Common myeloid progenitor, CD34-positive (primary cell): ENCODE results near the gene WLS.

Experiments used
- CTCF ChIA-PET: fragments of 350-600 bp; sonication (Branson Sonifier 250); formaldehyde crosslinking; loops from one replicate; lab custom pipeline; 2021; ENCODE audit warnings: antibody characterized with exemption; lab: Charles Lee
- POLR2A ChIA-PET: fragments of 350-600 bp; sonication (Branson Sonifier 250); formaldehyde crosslinking; loops from one replicate; lab custom pipeline; 2021; ENCODE audit warnings: antibody characterized with exemption; lab: Charles Lee
- DNase-seq, 3 donors: peaks; one replicate each; pipeline versions ENCODE4 v3.0.0 to v3.0.0-alpha.2; 2013
- H3K27ac ChIP-seq, 2 experiments: 1 replicate in 1 of 2; 2 replicates in 1 of 2; pipeline ENCODE4 v1.7.0; 2013; ENCODE audit warnings: inconsistent platforms in 2 of 2, low read length in 2 of 2, mild to moderate bottlenecking in 2 of 2, low read depth in 1 of 2, moderate library complexity in 1 of 2; ENCODE audit not compliant: severe bottlenecking in 2 of 2, insufficient read depth in 1 of 2, poor library complexity in 1 of 2
- H3K27me3 ChIP-seq, 5 experiments: replicated peaks in 2 of 5; 1 replicate in 3 of 5; 2 replicates in 2 of 5; pipeline versions ENCODE4 v1.6.1 to v1.7.0; 2013; ENCODE audit warnings: low read length in 4 of 5, mild to moderate bottlenecking in 2 of 5, moderate library complexity in 2 of 5, inconsistent platforms in 1 of 5; ENCODE audit not compliant: insufficient read depth in 5 of 5, control insufficient read depth in 4 of 5
- H3K36me3 ChIP-seq, 4 experiments: 1 replicate in 2 of 4; 2 replicates in 2 of 4; pipeline versions ENCODE4 v1.6.1 to v1.7.0; 2013; ENCODE audit warnings: low read length in 3 of 4, control low read depth in 1 of 4, mild to moderate bottlenecking in 1 of 4; ENCODE audit not compliant: control insufficient read depth in 4 of 4, insufficient read depth in 4 of 4
- H3K4me1 ChIP-seq, 4 experiments: 1 replicate in 3 of 4; 2 replicates in 1 of 4; pipeline versions ENCODE4 v1.6.1 to v1.7.1; 2013; ENCODE audit warnings: low read length in 3 of 4, mild to moderate bottlenecking in 3 of 4, control low read depth in 1 of 4, inconsistent platforms in 1 of 4, moderate library complexity in 1 of 4; ENCODE audit not compliant: control insufficient read depth in 4 of 4, insufficient read depth in 4 of 4; ENCODE audit errors: control extremely low read depth in 1 of 4
- H3K4me3 ChIP-seq, 7 experiments: 1 replicate in 4 of 7; 2 replicates in 3 of 7; pipeline versions ENCODE4 v1.5.1 to v1.7.0; 2013; ENCODE audit warnings: mild to moderate bottlenecking in 7 of 7, low read length in 6 of 7, moderate library complexity in 6 of 7, inconsistent platforms in 2 of 7, low read depth in 2 of 7, control low read depth in 1 of 7; ENCODE audit not compliant: insufficient read depth in 4 of 7, control insufficient read depth in 1 of 7; ENCODE audit errors: extremely low read depth in 1 of 7
- H3K9me3 ChIP-seq, 5 experiments: 1 replicate in 4 of 5; 2 replicates in 1 of 5; pipeline versions ENCODE4 v1.6.1 to v1.7.1; 2013; ENCODE audit warnings: low read length in 4 of 5, mild to moderate bottlenecking in 2 of 5, inconsistent platforms in 1 of 5, low read depth in 1 of 5, moderate library complexity in 1 of 5; ENCODE audit not compliant: control insufficient read depth in 4 of 5, insufficient read depth in 2 of 5; ENCODE audit errors: control extremely low read depth in 1 of 5
- WGBS: methylation state at CpG from one replicate; pipeline ENCODE4 v1.1.5; 2013; ENCODE audit not compliant: insufficient coverage; 5-methylcytosine and 5-hydroxymethylcytosine counted together

WLS gene

GRCh38 chr1:68128820-68129219 is 103.5 kb downstream of the WLS start:
- 92% methylated on average over 9 of the region's 10 CpGs for WGBS
- Histone ChIP-seq H3K27ac (no peak overlapping the region), H3K36me3 (no peaks in the 10 kb centered on the region), H3K4me1 (no peaks in the 10 kb centered on the region), H3K9me3 (no peaks in the 10 kb centered on the region), H3K4me3 (no peak overlapping the region), H3K27me3 (no peaks in the 10 kb centered on the region)
- no peak for DNase-seq
- CTCF ChIA-PET: interaction anchor here (1.3 to 3.0 kb wide), 2 partner anchors 7 to 11 kb away, joined by 3 to 9 read pairs; no protein-coding TSS in a partner anchor
- POLR2A ChIA-PET: no interaction called here

- no CpG with 5 or more reads among the region's 1 CpG for WGBS
- H3K27me3 ChIP-seq: peaks cover 0 to 2% (median 0%) of the 10 kb centered on the region in 5 experiments
- DNase-seq: peak in 1 of 3 donors; percentile 6
- H3K9me3 ChIP-seq: no peaks in the 10 kb centered on the region
- H3K4me1 ChIP-seq: no peaks in the 10 kb centered on the region
- no peak overlapping the region for H3K27ac ChIP-seq
- no peaks in the 10 kb centered on the region for H3K36me3 ChIP-seq
- ChIA-PET POLR2A (no interaction called here), CTCF (interaction anchor here (0.7 to 1.3 kb wide), 3 partner anchors 11 to 816 kb away, joined by 3 read pairs; no protein-coding TSS in a partner anchor)
- no peak overlapping the region for H3K4me3 ChIP-seq
Observed at GRCh38 chr1:68128157-68128556, 104.2 kb downstream of the WLS start.

- Histone ChIP-seq H3K9me3 (no peaks in the 10 kb centered on the region), H3K27ac (no peak overlapping the region), H3K36me3 (no peaks in the 10 kb centered on the region), H3K4me3 (no peak overlapping the region), H3K27me3 (peaks cover 0 to 2% (median 0%) of the 10 kb centered on the region in 5 experiments), H3K4me1 (peaks cover 0 to 4% (median 0%) of the 10 kb centered on the region in 4 experiments)
- ChIA-PET CTCF (interaction anchor here (0.7 to 3.6 kb wide), 13 partner anchors 9 to 1615 kb away, joined by 3 to 20 read pairs (median 5); no protein-coding TSS in a partner anchor), POLR2A (no interaction called here)
- no peak for DNase-seq
- WGBS: 70% methylated on average over 4 of the region's 4 CpGs
Observed at GRCh38 chr1:68121536-68121935, 110.8 kb downstream of the WLS start.

DNA sequence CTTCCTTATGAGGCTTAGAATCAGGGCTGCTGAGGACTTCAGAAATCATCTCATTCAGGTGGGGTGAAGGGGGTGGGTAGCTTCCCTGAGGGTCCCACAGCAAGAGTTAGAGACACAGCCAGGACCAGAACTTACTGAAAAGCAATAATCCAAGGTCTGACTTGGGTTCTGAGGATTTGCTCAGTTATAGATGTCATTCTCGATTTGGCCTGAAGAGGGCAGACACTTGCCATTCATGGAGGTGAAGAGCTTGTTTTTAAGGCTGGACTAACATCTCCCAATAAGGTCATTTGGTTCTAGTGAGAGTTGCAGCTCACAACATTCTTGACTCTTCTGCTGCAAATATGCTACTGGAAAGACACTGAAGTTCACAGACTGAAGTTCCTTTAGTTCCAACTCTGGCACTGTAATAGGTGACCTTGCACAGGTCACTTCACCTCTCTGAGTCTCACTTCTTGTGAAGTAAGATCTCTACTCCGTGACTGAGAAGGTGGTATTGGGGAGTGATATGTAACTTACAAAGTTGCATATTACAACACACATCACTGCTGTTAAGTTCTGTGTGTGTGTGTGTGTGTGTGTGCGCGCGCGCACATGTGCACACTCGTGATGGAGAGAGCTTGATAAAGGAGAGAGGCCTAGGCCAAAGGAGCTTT is 112.1 kb downstream of the WLS start:
- no CpG with 5 or more reads among the region's 7 CpGs for WGBS
- Histone ChIP-seq H3K9me3 (no peaks in the 10 kb centered on the region), H3K4me1 (peaks cover 0 to 4% (median 0%) of the 10 kb centered on the region in 4 experiments), H3K27ac (no peak overlapping the region), H3K4me3 (no peak overlapping the region), H3K36me3 (no peaks in the 10 kb centered on the region), H3K27me3 (peaks cover 0 to 2% (median 0%) of the 10 kb centered on the region in 5 experiments)
- ChIA-PET CTCF (interaction anchor here (0.6 to 3.6 kb wide), 34 partner anchors 10 to 1619 kb away, joined by 3 to 20 read pairs (median 3); no protein-coding TSS in a partner anchor), POLR2A (no interaction called here)
- DNase-seq: peak; percentile 59 to 79 (median 69)

GRCh38 chr1:68119445-68119844 is 112.9 kb downstream of the WLS start:
- no peak overlapping the region for H3K4me3 ChIP-seq
- H3K27me3 ChIP-seq: peaks cover 0 to 2% (median 0%) of the 10 kb centered on the region in 5 experiments
- WGBS: 95% methylated on average over 4 of the region's 4 CpGs
- no peaks in the 10 kb centered on the region for H3K36me3 ChIP-seq
- ChIA-PET POLR2A (no interaction called here), CTCF (interaction anchor here (0.6 to 3.6 kb wide), 13 partner anchors 11 to 1619 kb away, joined by 3 to 20 read pairs (median 5); no protein-coding TSS in a partner anchor)
- H3K27ac ChIP-seq: no peak overlapping the region
- DNase-seq: no peak
- no peaks in the 10 kb centered on the region for H3K9me3 ChIP-seq
- H3K4me1 ChIP-seq: peaks cover 0 to 4% (median 0%) of the 10 kb centered on the region in 4 experiments

- ChIA-PET CTCF (interaction anchor here (0.8 to 5.8 kb wide), 24 partner anchors 9 to 1620 kb away, joined by 3 to 53 read pairs (median 4); no protein-coding TSS in a partner anchor), POLR2A (no interaction called here)
- Histone ChIP-seq H3K27ac (no peak overlapping the region), H3K27me3 (peaks cover 0 to 4% (median 0%) of the 10 kb centered on the region in 5 experiments), H3K4me3 (no peak overlapping the region), H3K4me1 (peaks cover 0 to 4% (median 0%) of the 10 kb centered on the region in 4 experiments), H3K9me3 (no peaks in the 10 kb centered on the region), H3K36me3 (no peaks in the 10 kb centered on the region)
- DNase-seq: no peak
- WGBS: 86% methylated on average over 10 of the region's 10 CpGs
Observed at GRCh38 chr1:68117416-68117815, 114.9 kb downstream of the WLS start.
